Measurements from ENCODE around the gene PDCD7. TPM values are rescaled to one million over a fixed set of nuclear protein-coding genes. Genes with fewer than 3 reads are reported as not detected.

PDCD7 gene
- total and polyA plus RNA-seq, 2 of the 13 experiments (the other 11 are each of a cell fraction or from before 2014, with no cell fraction given): 10.1 to 14.7 TPM

DNA sequence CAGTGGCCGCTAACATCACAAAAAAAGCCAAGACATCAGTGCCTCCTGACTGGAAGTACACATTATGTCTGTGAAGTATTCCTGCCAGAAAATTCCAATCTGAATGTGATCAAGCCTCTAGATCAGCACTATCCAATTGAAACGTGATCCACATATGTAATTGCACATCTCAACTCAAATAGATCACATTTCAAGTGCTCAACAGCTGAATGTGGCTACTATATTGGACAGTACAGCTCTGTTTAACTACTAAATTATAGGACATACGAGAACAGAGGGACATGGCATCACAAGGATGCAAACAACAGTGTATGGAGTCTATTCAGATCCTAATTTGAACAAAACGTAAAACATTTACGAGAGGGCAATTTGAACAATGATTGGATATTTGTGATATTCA is 18.1 kb downstream of the PDCD7 start (continued):
- TF ChIP-seq, protein P1, sequence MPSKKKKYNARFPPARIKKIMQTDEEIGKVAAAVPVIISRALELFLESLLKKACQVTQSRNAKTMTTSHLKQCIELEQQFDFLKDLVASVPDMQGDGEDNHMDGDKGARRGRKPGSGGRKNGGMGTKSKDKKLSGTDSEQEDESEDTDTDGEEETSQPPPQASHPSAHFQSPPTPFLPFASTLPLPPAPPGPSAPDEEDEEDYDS (CRISPR knock-in tag; IDR thresholded peaks at IDR 0.05): no peak
- TF ChIP-seq, protein P2, sequence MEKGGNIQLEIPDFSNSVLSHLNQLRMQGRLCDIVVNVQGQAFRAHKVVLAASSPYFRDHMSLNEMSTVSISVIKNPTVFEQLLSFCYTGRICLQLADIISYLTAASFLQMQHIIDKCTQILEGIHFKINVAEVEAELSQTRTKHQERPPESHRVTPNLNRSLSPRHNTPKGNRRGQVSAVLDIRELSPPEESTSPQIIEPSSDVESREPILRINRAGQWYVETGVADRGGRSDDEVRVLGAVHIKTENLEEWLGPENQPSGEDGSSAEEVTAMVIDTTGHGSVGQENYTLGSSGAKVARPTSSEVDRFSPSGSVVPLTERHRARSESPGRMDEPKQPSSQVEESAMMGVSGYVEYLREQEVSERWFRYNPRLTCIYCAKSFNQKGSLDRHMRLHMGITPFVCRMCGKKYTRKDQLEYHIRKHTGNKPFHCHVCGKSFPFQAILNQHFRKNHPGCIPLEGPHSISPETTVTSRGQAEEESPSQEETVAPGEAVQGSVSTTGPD (CRISPR knock-in tag; IDR thresholded peaks at IDR 0.05): no peak

DNA sequence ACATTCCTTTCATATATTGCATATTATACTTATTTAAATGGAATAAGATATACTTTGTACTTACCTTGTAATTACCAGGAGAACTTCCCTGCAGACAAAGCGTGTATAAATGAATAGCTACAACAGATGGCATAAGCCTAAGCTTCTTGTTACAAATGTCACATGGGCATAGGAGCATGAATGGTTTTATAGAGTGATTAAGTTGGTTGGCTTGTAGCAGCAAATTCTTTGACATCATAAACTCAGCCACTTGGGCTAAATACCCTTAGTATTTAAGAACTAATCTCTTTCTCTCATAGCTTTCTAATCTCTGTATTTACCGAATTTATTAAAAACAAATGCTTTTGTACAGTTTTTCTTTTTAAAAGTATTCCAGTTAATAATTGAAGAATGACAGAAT is 18.5 kb downstream of the PDCD7 start, which contains the start of gene UBAP1L:
Gene UBAP1L (minus strand): TSS at position 115 of the 400 bp plus-strand sequence. CDS start 8,985 bp downstream, outside the sequence.
- Histone ChIP-seq H3K36me3 (replicated peaks in 1 of 2; ENCODE audit: control insufficient read depth in 1 of 2, insufficient read depth in 2 of 2, low read length in 2 of 2) (peaks cover 21 to 45% of the 10 kb centered on the region in 2 experiments), H3K27me3 (ENCODE audit: control insufficient read depth in 1 of 2, insufficient read depth in 2 of 2, low read length in 2 of 2) (no peaks in the 10 kb centered on the region; a peak in 1 of 5 replicates), H3K4me2 (ENCODE audit: low read depth, low read length) (no peak within 1 kb of the TSS), H3K4me3 (replicated peaks in 1 of 3; ENCODE audit: insufficient read depth in 1 of 3, low read depth in 2 of 3, low read length in 3 of 3) (no peak within 1 kb of the TSS), H4K20me1 (ENCODE audit: insufficient read depth, low read length) (no peaks in the 10 kb centered on the region), H3K4me1 (ENCODE audit: insufficient read depth, low read length) (no peaks in the 10 kb centered on the region), H2AFZ (ENCODE audit: low read length) (no peak within 1 kb of the TSS), H3K79me2 (ENCODE audit: insufficient read depth, low read length) (no peaks in the 10 kb centered on the region), H3K9me3 (ENCODE audit: low read length) (no peaks in the 10 kb centered on the region), H3K27ac (ENCODE audit: extremely low read length, insufficient read depth, low read length) (no peak within 1 kb of the TSS), H3K9ac (ENCODE audit: insufficient read depth, low read depth, low read length) (no peak within 1 kb of the TSS)
- intact Hi-C loops (cut with micrococcal nuclease; ENCODE audit: unreplicated experiment): no loop called here
- no peak for TF ChIP-seq ZBTB20 (CRISPR knock-in tag; IDR thresholded peaks at IDR 0.05; ENCODE audit: borderline replicate concordance, low read depth)
- TF ChIP-seq XRCC5 (optimal IDR thresholded peaks at IDR 0.05; ENCODE audit: low read length): no peak
- TF ChIP-seq, protein P3, sequence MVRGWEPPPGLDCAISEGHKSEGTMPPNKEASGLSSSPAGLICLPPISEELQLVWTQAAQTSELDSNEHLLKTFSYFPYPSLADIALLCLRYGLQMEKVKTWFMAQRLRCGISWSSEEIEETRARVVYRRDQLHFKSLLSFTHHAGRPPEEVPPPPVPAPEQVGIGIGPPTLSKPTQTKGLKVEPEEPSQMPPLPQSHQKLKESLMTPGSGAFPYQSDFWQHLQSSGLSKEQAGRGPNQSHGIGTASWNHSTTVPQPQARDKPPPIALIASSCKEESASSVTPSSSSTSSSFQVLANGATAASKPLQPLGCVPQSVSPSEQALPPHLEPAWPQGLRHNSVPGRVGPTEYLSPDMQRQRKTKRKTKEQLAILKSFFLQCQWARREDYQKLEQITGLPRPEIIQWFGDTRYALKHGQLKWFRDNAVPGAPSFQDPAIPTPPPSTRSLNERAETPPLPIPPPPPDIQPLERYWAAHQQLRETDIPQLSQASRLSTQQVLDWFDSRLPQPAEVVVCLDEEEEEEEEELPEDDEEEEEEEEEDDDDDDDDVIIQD (CRISPR knock-in tag; IDR thresholded peaks at IDR 0.05; ENCODE audit: low read depth): no peak
- TF ChIP-seq ZNF816 (CRISPR knock-in tag; IDR thresholded peaks at IDR 0.05; ENCODE audit: borderline replicate concordance): no peak
- no peak for TF ChIP-seq ZNF224 (CRISPR knock-in tag; IDR thresholded peaks at IDR 0.05)
- no peak for ATAC-seq
- 96% methylated on average over 2 of the region's 2 CpGs for WGBS (ENCODE audit: low lambda C conversion rate)
- BruUV-seq (replicated peaks): no TSS peak
- POLR2A ChIA-PET: no interaction called here
- in situ Hi-C loops (cut with HindIII; ENCODE audit: extremely low pct_ligation_motif_present, low pct_unique_long_range_greater_than_20kb): no loop called here
- FAIRE-seq: no peak
- CTCF ChIA-PET (ENCODE audit: low intra/inter-chr PET ratio, low total read pairs): no interaction called here
- no peak for DNase-seq (ENCODE audit: low spot score)

Data from HepG2 (cell line).